ENCODE results near the gene LDLRAD4. TPM values are rescaled to one million over a fixed set of nuclear protein-coding genes. Genes with fewer than 3 reads are reported as not detected.

Gene LDLRAD4
- polyA plus RNA-seq, 1 of the 3 experiments (the other 2 are of a cell fraction) = 0.16 TPM

DNA sequence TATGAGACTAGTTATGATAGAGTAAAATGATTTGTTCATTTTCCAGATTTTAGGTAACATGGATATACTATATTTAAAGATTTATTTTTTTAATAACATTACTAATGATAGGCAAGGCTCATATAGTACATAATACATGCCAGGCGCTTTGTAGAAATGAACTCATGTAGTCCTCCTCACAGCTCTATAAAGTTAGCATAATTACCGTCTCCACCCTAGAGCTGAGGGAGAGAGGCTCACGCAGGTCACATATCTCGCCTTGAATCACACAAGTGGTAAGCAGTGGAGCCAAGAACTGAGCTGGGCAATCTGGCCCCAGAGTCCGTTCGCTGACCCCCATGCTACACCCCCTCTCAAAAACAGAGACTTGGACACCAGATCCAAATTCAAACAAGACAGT lies 285.3 kb downstream of the LDLRAD4 start:
- H2AFZ ChIP-seq (ENCODE audit: low read depth) = no peak overlapping the region
- TF ChIP-seq, protein P1, sequence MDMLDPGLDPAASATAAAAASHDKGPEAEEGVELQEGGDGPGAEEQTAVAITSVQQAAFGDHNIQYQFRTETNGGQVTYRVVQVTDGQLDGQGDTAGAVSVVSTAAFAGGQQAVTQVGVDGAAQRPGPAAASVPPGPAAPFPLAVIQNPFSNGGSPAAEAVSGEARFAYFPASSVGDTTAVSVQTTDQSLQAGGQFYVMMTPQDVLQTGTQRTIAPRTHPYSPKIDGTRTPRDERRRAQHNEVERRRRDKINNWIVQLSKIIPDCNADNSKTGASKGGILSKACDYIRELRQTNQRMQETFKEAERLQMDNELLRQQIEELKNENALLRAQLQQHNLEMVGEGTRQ (IDR thresholded peaks at IDR 0.05; ENCODE audit: borderline replicate concordance, low read depth, low read length) = no peak
- TF ChIP-seq RCOR1 (IDR thresholded peaks at IDR 0.05; ENCODE audit: low read length) = no peak
- TF ChIP-seq FOXJ3 (CRISPR knock-in tag; IDR thresholded peaks at IDR 0.05) = no peak
- TF ChIP-seq NRF1 (IDR thresholded peaks at IDR 0.05; ENCODE audit: low read depth, low read length) = no peak
- no peaks in the 10 kb centered on the region for H3K79me2 ChIP-seq (ENCODE audit: insufficient read depth)
- no peaks in the 10 kb centered on the region for H4K20me1 ChIP-seq (ENCODE audit: insufficient read depth)
- CTCF ChIA-PET = interaction anchor here (1.8 kb wide), 1 partner anchor 15 kb away, joined by 5 read pairs; no protein-coding TSS in a partner anchor
- 55% methylated on average over 6 of the region's 6 CpGs for WGBS (ENCODE audit: low lambda C conversion rate)
- no peak overlapping the region for H3K9ac ChIP-seq
- POLR2A ChIA-PET = no interaction called here
- H3K9me2 ChIP-seq = no peaks in the 10 kb centered on the region
- peak overlapping the region in 1 of 2 experiments; percentile 73; a peak in 2 of 4 replicates for H3K27ac ChIP-seq (ENCODE audit: low read depth in 2 of 2, low read length in 1 of 2)
- no peak overlapping the region for H3K4me2 ChIP-seq
- DNase-seq = no peak
- H3K4me1 ChIP-seq (ENCODE audit: control insufficient read depth in 1 of 2, insufficient read depth in 2 of 2, low read depth in 1 of 2, low read length in 1 of 2) = peaks cover 13 to 45% of the 10 kb centered on the region in 2 experiments
- H3K27me3 ChIP-seq (ENCODE audit: insufficient read depth) = no peaks in the 10 kb centered on the region
- H3F3A ChIP-seq (replicated peaks; ENCODE audit: insufficient read depth) = no peaks in the 10 kb centered on the region
- H3K4me3 ChIP-seq (ENCODE audit: low read depth in 2 of 2, low read length in 1 of 2) = no peak overlapping the region
- no peaks in the 10 kb centered on the region for H3K9me3 ChIP-seq
- no peaks in the 10 kb centered on the region for H3K36me3 ChIP-seq (replicated peaks in 1 of 2; ENCODE audit: control insufficient read depth in 1 of 2, insufficient read depth in 2 of 2, low read length in 1 of 2)

DNA sequence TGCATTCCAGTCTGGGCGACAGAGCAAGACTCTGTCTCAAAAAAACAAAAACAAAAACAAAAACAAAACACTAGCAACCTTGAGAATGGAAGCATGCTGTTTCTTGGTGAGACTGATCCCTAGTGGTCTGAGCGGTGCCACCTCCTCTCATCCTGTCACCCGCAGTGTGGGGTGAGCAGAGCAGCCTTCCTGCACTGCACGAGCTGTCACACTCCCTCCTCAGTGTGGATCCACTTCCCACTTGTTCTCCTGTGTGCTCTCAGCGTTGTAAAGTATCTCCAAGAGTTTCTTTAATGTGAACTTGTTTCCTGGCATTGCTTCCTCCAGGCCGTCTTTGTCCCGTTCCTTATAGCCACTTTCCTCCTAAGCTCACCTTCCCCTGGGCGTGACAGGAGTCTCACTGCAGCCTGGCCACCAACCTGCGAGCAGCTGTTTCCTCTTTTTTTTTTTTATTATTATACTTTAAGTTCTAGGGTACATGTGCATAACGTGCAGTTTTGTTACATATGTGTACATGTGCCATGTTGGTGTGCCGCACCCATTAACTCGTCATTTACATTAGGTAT lies 287.3 kb downstream of the LDLRAD4 start:
- Histone ChIP-seq H3K9ac (no peak overlapping the region), H3K4me3 (ENCODE audit: low read depth in 2 of 2, low read length in 1 of 2) (no peak overlapping the region), H3F3A (replicated peaks; ENCODE audit: insufficient read depth) (no peaks in the 10 kb centered on the region), H3K27ac (ENCODE audit: low read depth in 2 of 2, low read length in 1 of 2) (no peak overlapping the region), H3K36me3 (replicated peaks in 1 of 2; ENCODE audit: control insufficient read depth in 1 of 2, insufficient read depth in 2 of 2, low read length in 1 of 2) (no peaks in the 10 kb centered on the region), H3K4me1 (ENCODE audit: control insufficient read depth in 1 of 2, insufficient read depth in 2 of 2, low read depth in 1 of 2, low read length in 1 of 2) (peaks cover 7 to 33% of the 10 kb centered on the region in 2 experiments; a peak in 3 of 4 replicates), H3K27me3 (ENCODE audit: insufficient read depth) (no peaks in the 10 kb centered on the region), H3K9me2 (no peaks in the 10 kb centered on the region), H3K9me3 (no peaks in the 10 kb centered on the region), H3K79me2 (ENCODE audit: insufficient read depth) (no peaks in the 10 kb centered on the region), H4K20me1 (ENCODE audit: insufficient read depth) (no peaks in the 10 kb centered on the region), H2AFZ (ENCODE audit: low read depth) (no peak overlapping the region), H3K4me2 (no peak overlapping the region)
- ChIA-PET CTCF (no interaction called here), POLR2A (no interaction called here)
- DNase-seq = no peak
- WGBS (ENCODE audit: low lambda C conversion rate) = 57% methylated on average over 12 of the region's 12 CpGs
- TF ChIP-seq, protein P1 (IDR thresholded peaks at IDR 0.05; ENCODE audit: borderline replicate concordance, low read depth, low read length) = no peak
- TF ChIP-seq CHD2 (IDR thresholded peaks at IDR 0.05; ENCODE audit: low read length, partially characterized antibody) (no peak), JUND (IDR thresholded peaks at IDR 0.05) (no peak), NFIC (IDR thresholded peaks at IDR 0.05; ENCODE audit: borderline replicate concordance) (no peak), RFX5 (IDR thresholded peaks at IDR 0.05; ENCODE audit: low read length) (no peak), POLR2AphosphoS5 (IDR thresholded peaks at IDR 0.05; ENCODE audit: low read depth, low read length) (no peak), YY1 (IDR thresholded peaks at IDR 0.05; ENCODE audit: low read depth) (no peak), GABPA (IDR thresholded peaks at IDR 0.05; ENCODE audit: low read depth) (no peak), RCOR1 (IDR thresholded peaks at IDR 0.05; ENCODE audit: low read length) (no peak), SMC3 (IDR thresholded peaks at IDR 0.05; ENCODE audit: low read depth, low read length) (no peak), FOSL2 (IDR thresholded peaks at IDR 0.05; ENCODE audit: borderline replicate concordance, low read depth) (no peak), FOXM1 (IDR thresholded peaks at IDR 0.05; ENCODE audit: low read depth) (no peak)
- TF ChIP-seq, protein P2, sequence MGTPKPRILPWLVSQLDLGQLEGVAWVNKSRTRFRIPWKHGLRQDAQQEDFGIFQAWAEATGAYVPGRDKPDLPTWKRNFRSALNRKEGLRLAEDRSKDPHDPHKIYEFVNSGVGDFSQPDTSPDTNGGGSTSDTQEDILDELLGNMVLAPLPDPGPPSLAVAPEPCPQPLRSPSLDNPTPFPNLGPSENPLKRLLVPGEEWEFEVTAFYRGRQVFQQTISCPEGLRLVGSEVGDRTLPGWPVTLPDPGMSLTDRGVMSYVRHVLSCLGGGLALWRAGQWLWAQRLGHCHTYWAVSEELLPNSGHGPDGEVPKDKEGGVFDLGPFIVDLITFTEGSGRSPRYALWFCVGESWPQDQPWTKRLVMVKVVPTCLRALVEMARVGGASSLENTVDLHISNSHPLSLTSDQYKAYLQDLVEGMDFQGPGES (IDR thresholded peaks at IDR 0.05; ENCODE audit: low read depth, low read length) = no peak
- TF ChIP-seq, protein P3, sequence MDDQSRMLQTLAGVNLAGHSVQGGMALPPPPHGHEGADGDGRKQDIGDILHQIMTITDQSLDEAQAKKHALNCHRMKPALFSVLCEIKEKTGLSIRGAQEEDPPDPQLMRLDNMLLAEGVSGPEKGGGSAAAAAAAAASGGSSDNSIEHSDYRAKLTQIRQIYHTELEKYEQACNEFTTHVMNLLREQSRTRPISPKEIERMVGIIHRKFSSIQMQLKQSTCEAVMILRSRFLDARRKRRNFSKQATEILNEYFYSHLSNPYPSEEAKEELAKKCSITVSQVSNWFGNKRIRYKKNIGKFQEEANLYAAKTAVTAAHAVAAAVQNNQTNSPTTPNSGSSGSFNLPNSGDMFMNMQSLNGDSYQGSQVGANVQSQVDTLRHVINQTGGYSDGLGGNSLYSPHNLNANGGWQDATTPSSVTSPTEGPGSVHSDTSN (IDR thresholded peaks at IDR 0.05) = no peak
- TF ChIP-seq, protein P4, sequence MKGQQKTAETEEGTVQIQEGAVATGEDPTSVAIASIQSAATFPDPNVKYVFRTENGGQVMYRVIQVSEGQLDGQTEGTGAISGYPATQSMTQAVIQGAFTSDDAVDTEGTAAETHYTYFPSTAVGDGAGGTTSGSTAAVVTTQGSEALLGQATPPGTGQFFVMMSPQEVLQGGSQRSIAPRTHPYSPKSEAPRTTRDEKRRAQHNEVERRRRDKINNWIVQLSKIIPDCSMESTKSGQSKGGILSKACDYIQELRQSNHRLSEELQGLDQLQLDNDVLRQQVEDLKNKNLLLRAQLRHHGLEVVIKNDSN (IDR thresholded peaks at IDR 0.05; ENCODE audit: borderline replicate concordance, low read depth) = no peak
- TF ChIP-seq, protein P5, sequence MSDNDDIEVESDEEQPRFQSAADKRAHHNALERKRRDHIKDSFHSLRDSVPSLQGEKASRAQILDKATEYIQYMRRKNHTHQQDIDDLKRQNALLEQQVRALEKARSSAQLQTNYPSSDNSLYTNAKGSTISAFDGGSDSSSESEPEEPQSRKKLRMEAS (IDR thresholded peaks at IDR 0.05; ENCODE audit: low read depth) = no peak
- TF ChIP-seq, protein P6, sequence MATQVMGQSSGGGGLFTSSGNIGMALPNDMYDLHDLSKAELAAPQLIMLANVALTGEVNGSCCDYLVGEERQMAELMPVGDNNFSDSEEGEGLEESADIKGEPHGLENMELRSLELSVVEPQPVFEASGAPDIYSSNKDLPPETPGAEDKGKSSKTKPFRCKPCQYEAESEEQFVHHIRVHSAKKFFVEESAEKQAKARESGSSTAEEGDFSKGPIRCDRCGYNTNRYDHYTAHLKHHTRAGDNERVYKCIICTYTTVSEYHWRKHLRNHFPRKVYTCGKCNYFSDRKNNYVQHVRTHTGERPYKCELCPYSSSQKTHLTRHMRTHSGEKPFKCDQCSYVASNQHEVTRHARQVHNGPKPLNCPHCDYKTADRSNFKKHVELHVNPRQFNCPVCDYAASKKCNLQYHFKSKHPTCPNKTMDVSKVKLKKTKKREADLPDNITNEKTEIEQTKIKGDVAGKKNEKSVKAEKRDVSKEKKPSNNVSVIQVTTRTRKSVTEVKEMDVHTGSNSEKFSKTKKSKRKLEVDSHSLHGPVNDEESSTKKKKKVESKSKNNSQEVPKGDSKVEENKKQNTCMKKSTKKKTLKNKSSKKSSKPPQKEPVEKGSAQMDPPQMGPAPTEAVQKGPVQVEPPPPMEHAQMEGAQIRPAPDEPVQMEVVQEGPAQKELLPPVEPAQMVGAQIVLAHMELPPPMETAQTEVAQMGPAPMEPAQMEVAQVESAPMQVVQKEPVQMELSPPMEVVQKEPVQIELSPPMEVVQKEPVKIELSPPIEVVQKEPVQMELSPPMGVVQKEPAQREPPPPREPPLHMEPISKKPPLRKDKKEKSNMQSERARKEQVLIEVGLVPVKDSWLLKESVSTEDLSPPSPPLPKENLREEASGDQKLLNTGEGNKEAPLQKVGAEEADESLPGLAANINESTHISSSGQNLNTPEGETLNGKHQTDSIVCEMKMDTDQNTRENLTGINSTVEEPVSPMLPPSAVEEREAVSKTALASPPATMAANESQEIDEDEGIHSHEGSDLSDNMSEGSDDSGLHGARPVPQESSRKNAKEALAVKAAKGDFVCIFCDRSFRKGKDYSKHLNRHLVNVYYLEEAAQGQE (IDR thresholded peaks at IDR 0.05; ENCODE audit: low read depth, low read length) = no peak

All from SK-N-SH (cell line).